HL-60/S4 treated with phorbol 12-myristate 13-acetate at 8.2 ng/mL for 4 days and 3 days (cell line): ENCODE measurements around the gene THAP4.

ENCODE experiments used
- in situ Hi-C: fragments of 300-500 bp; cut with MboI; formaldehyde crosslinking; loops from 2 replicates; pipeline ENCODE4 v1.15.0; 2022; ENCODE audit warnings: low sequenced_read_pairs

THAP4 gene

DNA sequence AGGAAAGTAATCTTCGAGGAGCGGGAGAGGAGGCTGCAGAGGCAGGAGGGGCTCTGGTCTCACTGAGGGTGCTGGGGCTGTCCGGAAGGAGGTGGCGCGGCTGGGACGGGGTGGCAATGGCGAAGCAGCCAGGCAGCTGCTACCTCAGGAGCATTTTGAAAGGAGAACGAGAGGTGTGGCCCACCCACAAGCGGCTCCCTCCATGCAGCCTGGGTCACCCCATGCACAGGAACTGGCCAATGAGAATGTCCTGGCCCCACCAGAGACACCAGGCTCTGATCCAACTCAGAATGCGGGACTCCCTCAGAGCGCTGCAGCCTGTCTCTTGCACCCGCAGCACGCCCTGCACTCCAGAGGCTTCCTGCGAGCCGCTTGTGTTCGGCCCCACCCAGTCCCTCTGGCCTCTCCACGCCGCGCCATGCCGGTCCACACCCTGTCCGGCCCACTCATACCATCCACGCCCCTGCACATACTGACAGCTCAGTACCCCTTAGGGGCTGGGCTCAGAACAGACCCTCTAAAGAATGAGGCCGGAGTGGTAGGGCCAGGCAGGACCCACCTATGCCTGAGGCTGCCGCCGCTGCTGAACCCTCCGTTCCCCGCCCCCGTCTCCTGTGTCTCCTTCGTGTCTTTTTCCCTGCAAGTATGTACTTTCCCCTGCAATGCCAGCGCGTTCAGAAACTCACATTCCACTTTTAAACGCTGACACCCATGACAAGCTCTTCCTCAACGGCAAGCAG is 84.8 kb downstream of the THAP4 start:
- in situ Hi-C loops: no loop called here

DNA sequence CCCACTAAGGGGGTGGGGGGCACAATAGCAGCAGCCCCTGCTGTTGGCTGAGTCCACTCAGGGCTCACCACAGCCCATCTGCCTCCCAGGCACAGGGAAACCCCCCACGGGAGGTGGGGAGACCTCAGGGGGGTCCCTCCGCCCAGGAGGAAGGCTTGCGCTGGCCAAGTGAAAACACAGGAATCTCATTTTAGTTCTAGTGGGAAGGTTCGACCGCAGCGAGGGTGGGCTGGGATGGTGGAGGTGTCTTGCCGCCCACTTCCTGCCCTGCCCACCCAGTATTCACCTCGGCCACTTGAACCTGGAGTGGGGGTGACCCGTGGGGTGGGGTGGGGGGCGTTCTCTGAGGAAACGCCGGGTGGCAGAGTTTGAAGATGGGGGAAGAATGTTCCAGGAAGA is 85.4 kb downstream of the THAP4 start:
- in situ Hi-C loops: no loop called here

DNA sequence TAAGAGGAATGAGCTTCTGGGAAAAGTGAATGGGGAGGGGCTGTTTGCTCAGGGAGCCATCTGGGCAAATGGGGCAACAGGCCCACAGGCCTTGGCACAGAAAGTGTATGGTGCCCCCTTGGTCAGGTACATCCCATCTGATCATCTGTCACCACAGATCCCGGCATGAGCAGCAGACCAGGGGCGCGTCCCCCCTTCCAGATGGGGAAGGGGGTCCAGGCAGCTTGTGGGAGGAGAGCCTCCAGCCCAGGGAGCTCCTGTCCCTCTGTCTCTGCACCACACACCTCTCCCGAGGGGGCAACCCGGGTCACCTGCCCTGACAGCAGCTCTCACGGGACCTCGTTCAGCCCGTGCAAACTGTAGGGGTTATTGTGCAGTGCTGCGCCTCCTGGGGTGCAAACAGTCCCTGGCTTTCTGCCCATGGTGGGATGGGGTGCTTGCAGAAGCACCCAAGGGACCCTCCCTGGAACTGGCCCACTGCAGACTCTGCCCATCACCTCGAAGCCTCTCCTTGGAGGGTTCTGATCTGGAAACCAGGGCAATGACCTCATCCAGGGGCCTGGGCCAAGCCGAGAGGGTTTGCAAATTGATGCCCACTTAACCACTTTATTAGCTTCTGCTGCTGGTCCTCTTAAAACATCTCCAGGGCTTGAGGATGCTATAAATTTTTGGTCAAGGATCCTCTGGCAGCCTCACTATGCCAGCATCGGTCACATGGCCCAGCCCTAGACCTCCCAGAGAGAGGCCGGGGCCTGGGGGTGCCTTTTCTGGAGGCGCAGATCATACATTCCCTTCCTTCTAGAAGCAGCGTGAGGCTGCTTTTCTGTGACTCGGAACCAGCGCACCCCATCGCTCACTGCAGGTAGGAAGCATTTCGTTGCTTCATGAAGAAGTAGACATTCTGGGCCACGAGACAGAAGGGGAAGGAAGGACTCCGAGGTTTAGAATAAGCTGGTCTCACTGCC is 86.1 kb downstream of the THAP4 start:
- in situ Hi-C loops: no loop called here

DNA sequence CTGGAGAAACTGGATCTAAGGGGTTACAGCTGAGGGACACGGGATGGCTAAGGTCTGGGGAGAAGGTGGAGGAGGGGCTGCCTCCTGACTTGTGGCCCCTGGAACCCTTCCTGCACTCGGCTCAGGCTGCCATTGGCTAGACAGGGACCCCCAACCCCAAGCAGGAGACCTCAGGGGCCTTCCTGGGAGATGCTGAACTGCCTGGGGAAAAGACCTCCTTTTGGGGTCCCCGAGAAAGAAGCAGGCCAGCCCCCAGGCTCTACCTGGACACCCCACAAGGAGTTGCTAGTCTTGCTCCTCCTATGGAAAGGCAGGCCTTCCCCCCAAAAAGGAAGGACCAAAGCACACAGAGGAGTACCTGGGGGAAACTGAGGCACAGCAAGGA is 88.5 kb downstream of the THAP4 start:
- in situ Hi-C loops: no loop called here

DNA sequence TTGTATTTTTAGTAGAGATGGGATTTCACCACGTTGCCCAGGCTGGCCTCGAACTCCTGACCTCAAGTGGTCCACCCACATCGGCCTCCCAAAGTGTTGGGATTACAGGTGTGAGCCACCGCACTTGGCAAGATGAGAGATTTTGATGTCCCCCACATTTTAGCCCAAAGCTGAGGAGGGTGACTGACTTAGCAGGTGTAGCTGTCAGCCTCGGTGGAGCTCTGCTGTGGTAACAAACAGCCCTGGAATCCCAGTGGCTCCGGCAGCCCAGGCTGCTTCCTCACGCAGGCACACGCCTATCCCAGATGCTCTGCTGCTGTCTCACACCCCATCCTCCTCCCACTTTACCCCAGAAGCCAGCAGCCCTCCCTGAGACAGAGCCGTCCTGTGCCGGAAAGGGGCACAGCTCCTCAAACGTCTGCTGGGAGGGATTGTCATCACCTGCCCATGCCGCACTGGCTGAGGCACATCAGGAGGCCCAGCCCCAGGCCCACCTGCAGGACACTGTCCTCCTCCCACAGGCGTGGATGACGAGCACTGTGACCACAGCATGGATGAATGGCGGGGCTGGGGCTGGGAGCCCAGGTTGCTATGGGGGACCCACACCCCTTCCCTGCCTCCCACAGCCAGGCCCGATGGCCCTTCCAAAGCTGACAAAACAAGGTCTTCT is 89.0 kb downstream of the THAP4 start:
- in situ Hi-C loops: no loop called here

DNA sequence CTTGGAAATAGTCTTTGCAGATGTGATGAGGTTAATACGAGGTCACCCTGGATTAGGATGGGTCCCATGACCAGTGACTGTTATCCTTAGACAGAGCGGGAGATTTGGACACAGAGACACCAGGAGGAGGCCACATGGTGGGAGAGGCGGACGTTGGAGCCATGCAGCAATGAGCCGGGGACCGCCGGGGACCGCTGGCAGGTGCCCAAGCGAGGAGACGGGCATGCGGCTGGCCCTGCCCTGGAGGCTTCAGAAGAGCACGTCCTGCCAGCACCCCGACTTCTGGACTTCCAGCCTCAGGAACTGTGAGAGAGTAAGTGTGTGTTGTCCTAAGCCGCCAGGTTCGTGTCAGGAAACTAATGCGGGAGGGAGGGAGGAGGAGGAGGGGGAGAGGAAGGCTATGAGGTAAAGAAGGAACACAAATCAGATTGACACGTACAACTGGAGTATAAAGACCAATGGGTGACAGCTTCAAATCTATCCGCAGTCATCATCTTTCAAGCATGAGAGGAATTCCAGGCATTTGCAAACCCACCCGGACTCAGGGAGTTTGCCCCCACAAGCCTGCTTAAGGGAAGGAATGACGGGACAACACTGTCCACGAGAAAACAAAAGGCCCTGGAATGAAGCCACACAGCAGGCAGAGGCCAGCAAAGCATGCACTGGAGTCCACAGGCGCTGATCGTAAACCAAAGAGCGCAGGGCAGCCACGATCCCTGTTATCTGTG is 90.0 kb downstream of the THAP4 start:
- in situ Hi-C loops: no loop called here

DNA sequence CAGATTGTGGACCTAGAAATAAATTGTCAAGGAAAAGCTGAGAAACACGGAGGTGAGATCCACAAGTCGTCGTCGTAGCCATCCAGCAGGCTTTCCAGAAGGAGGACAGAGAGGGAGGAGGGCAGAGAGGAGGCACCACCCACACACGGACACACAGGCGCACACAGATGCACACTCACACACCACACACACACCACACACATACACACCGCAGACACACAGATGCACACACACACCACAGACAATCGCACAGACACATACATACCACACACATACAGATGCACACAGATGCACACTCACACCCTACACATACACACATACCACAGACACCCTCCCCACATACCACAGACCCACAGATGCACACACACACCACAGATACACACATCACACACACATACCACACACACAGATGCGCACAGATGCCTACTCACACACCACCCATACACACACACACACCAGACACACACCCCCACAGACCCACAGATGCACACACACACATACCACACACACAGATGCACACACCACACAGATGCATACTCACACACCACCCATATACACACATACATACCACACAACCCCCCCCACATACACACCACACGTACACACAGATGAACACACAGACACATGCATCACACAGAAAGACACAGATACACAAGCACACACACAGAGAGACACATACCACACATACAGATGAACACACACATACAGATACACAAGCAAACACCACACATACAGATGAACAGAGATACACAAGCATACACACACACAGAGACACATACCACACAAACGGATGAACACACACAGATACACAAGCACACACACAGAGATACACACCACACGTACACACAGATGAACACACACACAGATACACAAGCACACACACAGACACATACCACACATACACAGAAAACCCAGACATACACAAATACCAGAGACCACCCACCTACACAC is 91.2 kb downstream of the THAP4 start:
- in situ Hi-C loops: no loop called here

DNA sequence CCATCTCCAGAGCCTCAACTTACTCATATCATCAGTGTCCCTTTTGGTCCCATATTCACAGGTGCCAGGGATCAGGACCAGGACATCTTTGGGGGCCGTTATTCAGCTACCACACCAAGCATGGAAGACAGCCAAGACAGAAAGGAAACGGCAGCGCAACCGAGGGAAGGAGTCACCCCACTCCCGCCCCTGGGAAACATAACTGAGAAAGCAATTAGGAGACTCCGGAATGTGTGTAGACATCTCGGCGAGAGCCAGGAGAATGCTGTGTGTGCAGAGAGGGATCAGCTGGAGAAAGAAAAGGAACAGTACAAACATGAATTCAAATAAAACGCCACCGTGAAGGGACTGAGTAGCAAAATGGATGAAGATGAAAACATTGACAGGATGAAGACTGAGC is 91.9 kb downstream of the THAP4 start:
- in situ Hi-C loops: no loop called here

DNA sequence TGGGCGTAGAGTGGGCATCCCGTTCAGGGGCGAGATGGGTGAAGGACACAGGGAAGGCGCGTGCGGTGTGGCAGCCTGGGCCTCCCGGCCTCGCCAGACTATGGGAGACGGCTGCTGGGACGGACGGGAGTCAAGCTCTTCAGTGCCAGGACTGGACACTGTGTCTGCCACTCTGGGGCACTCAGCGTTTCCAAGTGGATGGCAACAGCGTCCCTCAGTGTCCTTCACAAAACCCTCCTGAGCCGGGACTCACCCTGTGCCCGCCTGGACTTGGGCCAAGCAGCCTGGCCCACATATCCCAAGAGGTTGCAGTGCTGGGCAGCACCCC is 94.7 kb downstream of the THAP4 start:
- in situ Hi-C loops: no loop called here

DNA sequence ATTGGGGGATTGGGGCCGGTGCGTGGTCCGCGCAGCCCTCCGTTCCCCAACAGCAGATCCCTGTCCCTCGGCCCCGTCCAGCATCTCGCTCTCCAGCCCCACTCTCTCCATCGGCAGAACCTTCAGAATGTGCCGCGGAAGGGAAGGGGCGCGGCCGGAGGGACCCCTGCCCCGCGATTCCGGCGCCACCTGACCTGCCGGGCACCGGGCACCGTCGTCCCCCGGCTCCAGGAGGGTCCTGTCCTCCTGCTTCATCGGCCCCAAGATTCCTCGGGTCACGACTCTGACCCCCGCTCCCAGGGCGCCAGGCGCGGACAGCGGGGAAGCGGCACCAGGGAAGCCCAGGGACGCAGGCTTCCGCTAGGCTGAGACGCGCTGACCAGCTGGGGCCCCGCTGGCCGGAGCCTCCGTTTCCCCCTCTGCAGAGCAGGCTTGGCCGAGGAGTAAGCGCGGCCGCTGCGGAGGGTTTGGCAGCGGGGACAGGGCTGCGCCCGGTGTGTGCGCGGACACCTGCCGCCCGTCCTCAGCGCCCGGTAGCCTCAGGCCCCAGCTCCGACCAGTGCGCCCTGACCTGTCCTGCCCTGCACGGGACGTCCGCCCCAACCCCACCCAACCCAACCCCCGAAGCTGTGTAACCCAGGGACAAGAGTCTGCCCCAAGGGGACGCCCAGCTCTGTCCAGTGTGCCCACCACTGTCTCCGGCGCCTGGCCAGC is 95.2 kb downstream of the THAP4 start:
- in situ Hi-C loops: no loop called here

DNA sequence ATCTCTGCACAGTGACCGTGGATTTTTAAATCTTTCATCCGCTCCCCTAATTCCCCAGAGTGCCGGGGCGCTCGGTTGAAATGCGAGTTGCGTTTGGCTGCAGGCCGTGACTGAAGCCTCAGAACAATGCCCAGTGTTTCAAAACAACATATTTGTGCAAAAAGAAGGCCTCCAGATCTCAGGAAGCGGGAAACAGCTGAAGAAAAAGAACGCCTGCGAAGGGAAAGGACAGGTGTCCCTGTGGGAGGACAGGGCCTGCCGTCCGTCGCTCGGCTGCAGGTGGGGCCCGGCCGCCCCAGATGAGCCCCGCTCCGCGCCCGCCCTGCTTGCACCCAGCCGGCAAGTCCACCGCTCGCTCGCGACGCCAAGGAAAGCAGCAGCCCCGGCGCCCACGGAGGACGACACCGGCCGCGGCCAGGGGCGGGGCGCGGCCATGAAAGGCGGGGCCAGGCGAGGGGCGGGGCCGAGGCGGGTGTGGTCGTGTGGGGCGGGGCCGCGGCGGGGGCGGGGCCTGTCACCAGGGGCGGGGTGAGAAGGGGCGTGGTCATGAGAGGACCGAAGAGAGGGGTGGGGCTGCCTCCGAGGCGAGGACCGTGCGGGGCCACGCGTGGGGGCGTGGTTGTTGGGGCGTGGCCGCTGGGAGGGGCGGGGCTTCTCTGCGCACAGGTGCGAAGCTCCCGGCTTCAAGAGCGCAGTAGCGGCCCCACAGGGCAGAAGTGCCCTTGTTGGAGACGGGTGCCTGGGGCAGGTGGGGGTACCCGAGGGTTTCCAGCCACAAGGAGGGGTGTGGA is 96.0 kb downstream of the THAP4 start:
- in situ Hi-C loops: no loop called here

DNA sequence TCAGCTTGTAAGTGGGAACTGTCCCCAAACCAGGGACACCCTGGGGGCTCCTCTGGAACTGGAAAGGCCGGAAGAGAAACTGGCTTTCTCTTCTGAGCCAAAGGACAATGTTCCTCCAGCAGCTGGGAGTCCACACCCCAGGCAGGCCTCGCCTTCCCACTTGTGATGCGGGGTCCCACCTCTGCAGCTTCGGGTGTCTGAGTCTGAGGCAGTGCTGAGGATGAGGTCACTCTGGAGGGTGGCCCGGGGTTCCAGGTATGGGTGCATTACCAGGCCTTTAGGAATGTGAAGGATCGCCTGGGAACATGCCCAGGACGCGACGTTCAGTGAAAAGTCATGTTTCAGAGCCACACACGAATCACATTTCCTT is 96.6 kb downstream of the THAP4 start:
- in situ Hi-C loops: no loop called here

DNA sequence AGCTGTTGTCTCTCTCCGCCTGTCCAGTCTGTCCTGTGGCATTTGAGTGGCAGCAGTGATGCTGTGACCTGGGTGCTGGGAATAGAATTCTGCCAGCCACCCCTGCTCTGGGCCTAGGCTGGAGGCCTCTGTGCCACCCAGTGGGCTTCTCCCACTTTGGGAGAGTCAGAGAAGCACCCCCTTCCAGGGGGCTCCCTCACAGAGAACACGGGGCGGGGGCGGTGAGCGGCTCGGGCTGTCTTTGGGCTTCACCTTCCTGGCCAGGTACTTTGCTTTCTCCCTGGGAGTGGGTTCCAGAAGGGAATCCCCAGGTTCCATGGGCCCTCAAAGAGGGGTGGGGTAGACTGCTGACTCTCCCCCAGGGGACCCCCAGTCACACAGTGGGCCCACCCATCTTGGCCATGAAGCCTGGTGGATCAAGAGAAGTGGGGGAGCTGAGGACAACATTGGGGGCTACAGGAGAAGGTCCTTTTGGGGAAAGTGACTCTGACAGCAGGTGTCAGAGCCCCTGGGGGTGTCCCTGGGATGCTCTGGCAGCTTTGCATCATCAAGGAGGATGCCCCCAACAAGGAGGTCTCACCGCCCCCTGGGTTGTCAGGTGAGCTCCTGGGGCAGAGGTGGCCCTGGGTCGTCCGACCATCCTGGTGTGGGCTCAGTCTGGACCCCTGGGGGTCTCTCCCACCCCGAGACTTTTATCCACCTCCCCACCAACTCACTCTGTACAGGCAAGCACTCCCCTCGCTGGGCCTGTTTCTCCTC is 97.2 kb downstream of the THAP4 start:
- in situ Hi-C loops: no loop called here

DNA sequence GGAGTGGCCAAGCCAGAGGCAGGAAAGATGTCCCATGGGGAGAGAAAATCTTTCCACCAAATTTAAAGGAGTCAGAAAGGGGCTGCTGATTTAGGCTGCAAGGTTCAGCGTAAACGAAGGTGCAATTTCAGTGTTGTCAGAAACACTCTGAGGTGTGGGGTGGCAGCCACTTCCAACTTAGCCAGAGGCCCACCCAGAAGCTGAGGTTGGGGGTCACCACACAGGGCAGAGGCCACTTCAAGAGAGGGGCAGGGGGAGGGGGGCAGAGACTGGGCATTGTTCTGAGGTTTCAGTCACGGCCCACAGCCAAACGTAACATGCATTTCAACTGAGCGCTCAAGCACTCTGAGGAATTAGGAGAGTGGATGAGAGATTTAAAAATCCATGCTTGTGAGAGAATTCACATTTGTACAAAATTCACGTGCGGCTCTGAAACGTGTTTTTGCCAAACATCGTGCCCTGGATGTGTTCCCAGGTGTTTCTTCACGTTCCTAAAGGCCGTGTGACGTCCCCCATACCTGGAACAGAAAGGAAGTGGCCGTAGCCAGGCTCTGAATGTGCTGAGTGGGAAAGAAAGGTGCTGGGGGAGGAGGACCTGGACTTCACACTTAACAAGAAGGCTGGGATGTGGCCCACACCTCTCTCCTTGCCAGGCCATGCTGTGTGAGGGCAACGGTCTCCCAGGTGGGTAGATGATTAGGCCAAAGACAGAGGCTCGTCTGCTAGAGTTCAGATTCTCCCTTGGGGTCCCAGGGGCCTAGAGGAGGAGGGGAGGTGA is 97.9 kb downstream of the THAP4 start:
- in situ Hi-C loops: no loop called here

DNA sequence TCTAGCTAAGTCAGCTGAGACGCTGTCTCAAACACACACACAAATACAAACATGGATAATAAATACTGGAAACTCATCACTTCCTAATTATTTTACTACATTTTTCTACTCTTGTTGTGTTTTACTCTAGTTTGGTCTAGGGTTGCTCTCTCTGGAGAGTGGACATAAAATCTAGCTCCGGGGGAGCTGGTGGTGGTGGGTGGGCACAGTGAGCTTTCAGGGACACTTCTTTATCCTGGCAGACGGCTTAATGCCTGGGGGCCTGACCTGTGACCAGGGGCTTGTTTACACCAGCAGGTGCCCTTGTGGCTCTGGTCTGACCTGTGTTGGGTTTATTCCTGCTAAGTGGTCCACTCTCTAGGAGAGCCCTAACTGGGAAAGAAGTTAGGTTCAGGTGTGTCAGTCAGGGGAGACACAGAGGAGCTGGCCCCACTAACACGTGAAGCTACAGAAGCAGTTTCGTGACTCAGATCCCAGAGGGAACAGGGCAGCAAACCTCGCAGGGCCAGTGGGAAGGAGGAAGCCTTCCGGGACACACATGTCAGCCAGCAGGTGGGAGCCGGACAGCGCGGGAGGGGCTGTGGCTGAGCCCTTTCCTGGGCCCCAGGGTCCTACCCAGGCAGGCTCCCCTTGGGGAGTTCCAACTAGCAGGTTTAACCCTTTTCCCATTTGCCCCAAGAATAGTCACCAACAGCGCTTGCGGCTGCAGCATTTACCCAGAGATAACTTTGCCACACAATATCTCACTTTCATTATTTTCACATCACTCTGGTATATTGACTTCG is 100.9 kb downstream of the THAP4 start:
- in situ Hi-C loops: no loop called here

DNA sequence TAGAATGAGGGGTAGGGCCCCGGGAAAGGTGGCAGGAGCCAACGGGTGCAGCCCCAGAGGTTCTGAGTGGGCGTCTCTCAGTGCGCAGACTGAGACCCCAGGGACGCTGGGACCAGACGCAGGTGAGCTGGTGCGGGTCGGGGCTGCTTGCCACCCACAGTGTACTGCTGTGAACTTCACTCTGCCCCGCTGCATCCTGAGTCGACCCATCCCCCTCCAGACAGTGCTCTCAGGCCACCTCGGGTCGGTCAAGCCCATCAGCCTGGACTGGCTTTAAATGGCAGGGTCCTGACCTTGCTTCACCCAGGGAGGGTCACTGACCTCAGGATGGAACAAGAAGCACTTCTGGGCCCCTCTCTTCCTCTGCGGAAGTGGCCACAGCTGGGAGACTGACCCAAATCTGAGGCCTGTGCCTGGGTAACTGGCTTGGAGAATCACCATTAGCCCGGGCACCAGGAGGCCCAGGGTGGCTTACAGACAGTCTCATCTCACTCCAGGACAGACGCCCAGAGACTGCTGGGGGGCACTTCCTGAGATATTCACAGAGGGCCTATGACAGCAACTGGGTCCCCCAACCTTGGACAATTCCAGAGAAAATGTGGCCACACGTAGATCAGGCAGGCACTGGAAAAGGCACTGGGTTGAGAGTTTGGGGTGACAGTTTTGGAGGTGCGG is 102.1 kb downstream of the THAP4 start:
- in situ Hi-C loops: no loop called here
